ENCODE measurements around the gene BRCA2.
"Not testable (repeated sequence)": the region's sequence is repeated elsewhere in the genome, so short reads cannot be mapped to it uniquely, and the experiment has no call there.

BRCA2 gene

GRCh38 chr13:32314271-32315237 is 754 bp upstream of the BRCA2 start:
- DNase-seq, result peak; percentile 66 to 67

GRCh38 chr13:32316028-32316339 is 676 bp downstream of the BRCA2 start:
- no peak for DNase-seq

GRCh38 chr13:32316501-32316900 is 1.2 kb downstream of the BRCA2 start:
- no peak for DNase-seq

GRCh38 chr13:32317716-32318465 is 2.6 kb downstream of the BRCA2 start:
- DNase-seq, result no peak

- DNase-seq, result no peak
Observed at GRCh38 chr13:32320528-32320927, 5.2 kb downstream of the BRCA2 start.

- DNase-seq, result no peak
Observed at GRCh38 chr13:32323912-32324311, 8.6 kb downstream of the BRCA2 start.

- DNase-seq, result no peak
Observed at GRCh38 chr13:32330441-32330840, 15.1 kb downstream of the BRCA2 start.

GRCh38 chr13:32334671-32335070 is 19.4 kb downstream of the BRCA2 start:
- DNase-seq, result no peak

GRCh38 chr13:32340914-32341313 is 25.6 kb downstream of the BRCA2 start:
- no peak for DNase-seq

GRCh38 chr13:32347651-32348050 is 32.3 kb downstream of the BRCA2 start:
- no peak for DNase-seq

- DNase-seq, result not testable (repeated sequence)
Observed at GRCh38 chr13:32350839-32351441, 35.6 kb downstream of the BRCA2 start.

- DNase-seq, result no peak
Observed at GRCh38 chr13:32354040-32354439, 38.7 kb downstream of the BRCA2 start.

GRCh38 chr13:32355935-32356334 is 40.6 kb downstream of the BRCA2 start:
- not testable (repeated sequence) for DNase-seq

GRCh38 chr13:32362574-32362973 is 47.3 kb downstream of the BRCA2 start:
- no peak for DNase-seq

- no peak for DNase-seq
Observed at GRCh38 chr13:32370805-32371204, 55.5 kb downstream of the BRCA2 start.

GRCh38 chr13:32376642-32377415 is 61.5 kb downstream of the BRCA2 start:
- DNase-seq, result no peak

- no peak for DNase-seq
Observed at GRCh38 chr13:32378012-32378411, 62.7 kb downstream of the BRCA2 start.

GRCh38 chr13:32381539-32381938 is 66.2 kb downstream of the BRCA2 start:
- DNase-seq, result peak in 1 of 2 donors; percentile 9

GRCh38 chr13:32383836-32384618 is 68.7 kb downstream of the BRCA2 start:
- DNase-seq, result no peak

GRCh38 chr13:32384702-32385101 is 69.4 kb downstream of the BRCA2 start:
- no peak for DNase-seq

- DNase-seq, result no peak
Observed at GRCh38 chr13:32385410-32385809, 70.1 kb downstream of the BRCA2 start.

- no peak for DNase-seq
Observed at GRCh38 chr13:32390048-32390447, 74.7 kb downstream of the BRCA2 start.
